ENCODE results near the gene SLC28A3.
"Not testable (repeated sequence)": the region's sequence is repeated elsewhere in the genome, so short reads cannot be mapped to it uniquely, and the experiment has no call there.

Gene SLC28A3

DNA sequence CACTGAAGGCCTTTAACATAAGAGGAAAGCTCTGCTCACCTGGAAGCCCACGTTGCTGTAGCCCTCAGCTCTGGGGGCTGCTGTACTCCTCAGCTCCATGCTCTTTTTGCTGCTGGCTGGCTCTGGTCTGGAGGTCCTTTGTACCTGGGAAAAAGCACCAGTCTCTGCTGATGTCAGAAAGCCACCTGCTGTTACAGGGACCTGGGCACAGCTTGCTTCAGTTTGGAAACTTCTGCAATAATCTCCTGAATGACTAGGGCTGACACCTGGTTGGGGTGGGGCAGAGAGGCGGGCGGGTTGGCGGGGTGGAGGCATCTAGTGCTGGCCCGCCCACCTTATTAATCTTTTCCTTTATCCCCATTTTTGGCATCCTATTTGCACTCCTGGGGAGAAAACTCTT, at the start of gene SLC28A3:
Gene SLC28A3, minus strand, starts transcription at position 224 of the 400 bp plus-strand sequence. Its CDS starts 125 bp downstream, at position 99.
- FAIRE-seq (no peak), DNase-seq (ENCODE audit: insufficient read length, low spot score) (no peak)

- not testable (repeated sequence) for FAIRE-seq
These were observed 49.7 kb upstream of the SLC28A3 start for GRCh38 chr9:84390254-84390653.

GRCh38 chr9:84387821-84388220, 47.3 kb upstream of the SLC28A3 start:
- DNase-seq (ENCODE audit: insufficient read length, low spot score): no peak
- FAIRE-seq: no peak

More at GRCh38 chr9:84390254-84390653, 49.7 kb upstream of the SLC28A3 start:
- not testable (repeated sequence) for DNase-seq (ENCODE audit: insufficient read length, low spot score)

DNA sequence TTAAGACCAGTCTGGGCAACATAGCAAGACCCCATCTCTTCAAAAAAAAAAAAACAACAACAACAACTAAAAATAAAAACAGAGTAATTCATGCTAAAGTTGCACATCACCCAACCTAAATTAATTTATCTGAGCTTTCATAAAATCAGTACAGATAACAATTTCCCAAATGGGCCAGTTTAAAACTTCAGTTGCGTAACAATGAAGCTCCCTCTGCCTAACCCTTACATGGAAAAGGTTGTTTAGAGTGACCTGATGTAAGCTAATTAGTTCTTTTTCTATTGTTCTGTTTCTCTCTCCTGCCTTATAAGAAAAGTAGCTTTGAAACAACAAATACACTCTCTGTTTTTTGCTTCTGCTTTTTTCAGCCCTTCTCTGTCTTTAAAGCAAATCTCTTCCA, 46.2 kb upstream of the SLC28A3 start:
- DNase-seq (ENCODE audit: insufficient read length, low spot score) (no peak), FAIRE-seq (no peak)

- DNase-seq (ENCODE audit: insufficient read length, low spot score) (no peak), FAIRE-seq (no peak)
These were observed 45.0 kb upstream of the SLC28A3 start for GRCh38 chr9:84385386-84386040.

GRCh38 chr9:84384617-84385016, 44.1 kb upstream of the SLC28A3 start:
- DNase-seq (ENCODE audit: insufficient read length, low spot score) (no peak), FAIRE-seq (no peak)

- DNase-seq (ENCODE audit: insufficient read length, low spot score) (no peak), FAIRE-seq (no peak)
These were observed 42.6 kb upstream of the SLC28A3 start for GRCh38 chr9:84383178-84383577.

GRCh38 chr9:84382720-84383119, 42.2 kb upstream of the SLC28A3 start:
- DNase-seq (ENCODE audit: insufficient read length, low spot score) (no peak), FAIRE-seq (no peak)

- FAIRE-seq (no peak), DNase-seq (ENCODE audit: insufficient read length, low spot score) (no peak)
These were observed 41.0 kb upstream of the SLC28A3 start for GRCh38 chr9:84381508-84381907.

- FAIRE-seq (no peak), DNase-seq (ENCODE audit: insufficient read length, low spot score) (no peak)
These were observed 39.2 kb upstream of the SLC28A3 start for GRCh38 chr9:84379740-84380139.

GRCh38 chr9:84375954-84376353, 35.4 kb upstream of the SLC28A3 start:
- DNase-seq (ENCODE audit: insufficient read length, low spot score): no peak
- FAIRE-seq: no peak

GRCh38 chr9:84374516-84374915, 34.0 kb upstream of the SLC28A3 start:
- no peak for FAIRE-seq

GRCh38 chr9:84374013-84374412, 33.5 kb upstream of the SLC28A3 start:
- FAIRE-seq (no peak), DNase-seq (ENCODE audit: insufficient read length, low spot score) (no peak)

More at GRCh38 chr9:84374516-84374915, 34.0 kb upstream of the SLC28A3 start:
- no peak for DNase-seq (ENCODE audit: insufficient read length, low spot score)

GRCh38 chr9:84371737-84372136, 31.2 kb upstream of the SLC28A3 start:
- DNase-seq (ENCODE audit: insufficient read length, low spot score): peak; percentile 63
- no peak for FAIRE-seq

- FAIRE-seq (no peak), DNase-seq (ENCODE audit: insufficient read length, low spot score) (no peak)
These were observed 28.0 kb upstream of the SLC28A3 start for GRCh38 chr9:84368601-84369000.

DNA sequence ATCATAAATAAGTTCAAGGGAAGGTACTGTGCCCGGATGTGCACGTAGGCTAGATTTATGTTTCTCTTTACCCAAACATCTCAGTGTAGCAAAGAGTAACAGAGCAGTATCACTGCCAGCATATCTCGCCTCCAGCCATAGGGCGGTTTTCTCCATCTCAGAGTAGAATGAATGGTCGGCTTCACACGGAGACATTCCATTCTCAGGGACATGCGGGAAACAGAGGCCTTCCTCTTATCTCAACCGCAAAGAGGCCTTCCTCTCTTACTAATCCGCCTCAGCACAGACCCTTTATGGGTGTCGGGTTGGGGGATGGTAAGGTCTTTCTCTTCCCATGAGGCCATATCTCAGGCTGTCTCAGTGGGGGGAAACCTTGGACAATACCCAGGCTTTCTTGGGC, 27.2 kb upstream of the SLC28A3 start:
- FAIRE-seq; DNase-seq (ENCODE audit: insufficient read length, low spot score): not testable (repeated sequence)

- no peak for DNase-seq (ENCODE audit: insufficient read length, low spot score)
- FAIRE-seq: no peak
These were observed 26.1 kb upstream of the SLC28A3 start for GRCh38 chr9:84366683-84367082.

DNA sequence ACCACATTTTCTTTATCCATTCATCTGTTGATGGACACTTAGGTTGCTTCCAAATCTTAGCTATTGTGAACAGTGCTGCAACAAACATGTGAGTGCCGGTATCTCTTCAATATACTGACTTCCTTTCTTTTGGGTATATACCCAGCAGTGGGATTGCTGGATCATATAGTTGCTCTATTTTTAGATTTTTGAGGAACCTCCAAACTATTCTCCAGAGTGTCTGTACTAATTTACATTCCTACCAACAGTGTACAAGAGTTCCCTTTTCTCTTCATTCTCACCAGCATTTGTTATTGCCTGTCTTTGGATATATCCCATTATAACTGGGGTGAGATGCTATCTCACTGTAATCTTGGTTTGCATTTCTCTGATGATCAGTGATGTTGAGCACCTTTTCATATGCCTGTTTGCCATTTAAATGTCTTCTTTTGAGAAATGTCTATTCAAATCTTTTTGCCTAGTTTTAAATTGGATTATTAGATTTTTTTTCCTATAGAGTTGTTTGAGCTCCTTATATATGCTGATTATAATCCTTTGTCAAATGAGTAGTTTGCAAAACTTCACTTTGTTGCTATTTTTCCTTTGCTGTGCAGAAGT, 24.4 kb upstream of the SLC28A3 start:
- DNase-seq (ENCODE audit: insufficient read length, low spot score); FAIRE-seq: not testable (repeated sequence)

DNA sequence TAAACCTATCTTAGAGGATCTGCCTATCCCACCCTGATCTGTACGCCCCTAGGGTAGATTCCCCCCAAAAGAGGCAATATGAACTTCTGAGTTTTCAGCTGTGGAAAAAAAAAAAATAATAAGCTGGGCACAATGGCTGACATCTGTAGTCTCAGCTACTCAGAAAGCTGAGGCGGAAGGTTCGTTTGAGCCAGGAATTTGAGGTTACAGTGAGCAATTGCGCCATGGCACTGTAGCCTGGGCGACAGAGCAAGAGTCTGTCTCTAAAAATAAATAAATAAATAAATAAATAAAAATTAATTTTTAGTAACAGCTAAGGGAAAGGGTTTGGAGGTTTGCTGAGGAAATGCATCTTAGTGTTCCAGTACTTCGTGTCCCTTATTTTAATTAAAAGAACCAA, 21.1 kb upstream of the SLC28A3 start:
- no peak for FAIRE-seq
- no peak for DNase-seq (ENCODE audit: insufficient read length, low spot score)

DNA sequence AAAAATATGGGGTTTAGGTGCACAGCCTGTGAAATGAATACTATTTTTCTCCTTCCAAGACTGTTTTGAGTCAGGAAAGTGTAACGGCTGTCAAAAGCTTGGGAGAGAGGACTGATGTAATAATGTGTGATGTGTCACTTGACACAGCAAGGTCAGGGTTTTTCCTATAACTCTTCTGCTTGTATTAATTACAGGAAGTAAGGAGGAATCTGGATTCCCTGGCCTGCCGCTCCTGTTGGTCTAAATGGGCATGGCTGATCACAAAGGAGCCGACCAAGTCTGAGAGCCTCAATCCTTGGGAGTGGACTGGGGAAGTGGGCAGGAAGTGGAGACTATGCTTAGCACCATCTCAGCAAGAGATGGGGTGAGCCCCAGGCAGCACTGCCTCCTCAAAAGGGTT, 16.7 kb upstream of the SLC28A3 start:
- FAIRE-seq: no peak

GRCh38 chr9:84354035-84354434, 13.5 kb upstream of the SLC28A3 start:
- DNase-seq (ENCODE audit: insufficient read length, low spot score) (no peak), FAIRE-seq (no peak)

More for the DNA sequence above, 16.7 kb upstream of the SLC28A3 start:
- DNase-seq (ENCODE audit: insufficient read length, low spot score): no peak

DNA sequence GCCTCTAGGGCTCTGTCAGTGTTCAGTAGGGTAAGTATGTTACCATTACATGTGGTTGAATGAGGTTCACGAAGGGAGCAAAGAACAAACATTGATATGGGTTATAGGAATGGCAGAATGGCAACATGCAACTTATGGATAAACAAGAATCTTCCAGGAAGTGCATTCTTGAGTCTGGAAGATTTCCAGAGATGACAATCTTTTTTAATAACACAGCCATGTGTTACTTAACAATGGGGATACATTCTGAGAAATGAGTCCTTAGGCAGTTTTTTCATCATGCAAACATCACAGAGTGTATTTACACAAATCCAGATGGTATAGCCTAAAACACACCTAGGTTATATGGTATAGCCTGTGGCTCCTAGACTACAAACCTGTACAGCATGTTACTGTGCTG, 9.1 kb upstream of the SLC28A3 start:
- no peak for FAIRE-seq
- no peak for DNase-seq (ENCODE audit: insufficient read length, low spot score)
